ENCODE results near the gene MMP20.
"Not testable (repeated sequence)": the region's sequence is repeated elsewhere in the genome, so short reads cannot be mapped to it uniquely, and the experiment has no call there.

GRCh38 chr11:102629908-102630307, 4.8 kb upstream of the MMP20 start:
- TF ChIP-seq, protein P1, sequence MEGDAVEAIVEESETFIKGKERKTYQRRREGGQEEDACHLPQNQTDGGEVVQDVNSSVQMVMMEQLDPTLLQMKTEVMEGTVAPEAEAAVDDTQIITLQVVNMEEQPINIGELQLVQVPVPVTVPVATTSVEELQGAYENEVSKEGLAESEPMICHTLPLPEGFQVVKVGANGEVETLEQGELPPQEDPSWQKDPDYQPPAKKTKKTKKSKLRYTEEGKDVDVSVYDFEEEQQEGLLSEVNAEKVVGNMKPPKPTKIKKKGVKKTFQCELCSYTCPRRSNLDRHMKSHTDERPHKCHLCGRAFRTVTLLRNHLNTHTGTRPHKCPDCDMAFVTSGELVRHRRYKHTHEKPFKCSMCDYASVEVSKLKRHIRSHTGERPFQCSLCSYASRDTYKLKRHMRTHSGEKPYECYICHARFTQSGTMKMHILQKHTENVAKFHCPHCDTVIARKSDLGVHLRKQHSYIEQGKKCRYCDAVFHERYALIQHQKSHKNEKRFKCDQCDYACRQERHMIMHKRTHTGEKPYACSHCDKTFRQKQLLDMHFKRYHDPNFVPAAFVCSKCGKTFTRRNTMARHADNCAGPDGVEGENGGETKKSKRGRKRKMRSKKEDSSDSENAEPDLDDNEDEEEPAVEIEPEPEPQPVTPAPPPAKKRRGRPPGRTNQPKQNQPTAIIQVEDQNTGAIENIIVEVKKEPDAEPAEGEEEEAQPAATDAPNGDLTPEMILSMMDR (IDR thresholded peaks at IDR 0.05; ENCODE audit: insufficient read depth, low read depth, low read length): not testable (repeated sequence)
- not testable (repeated sequence) for TF ChIP-seq EZH2 (IDR thresholded peaks at IDR 0.05; ENCODE audit: insufficient read depth, low read length)

Measured in astrocyte (in vitro differentiated cells and primary cell).